ENCODE data around the gene PKNOX2.

Gene PKNOX2

DNA sequence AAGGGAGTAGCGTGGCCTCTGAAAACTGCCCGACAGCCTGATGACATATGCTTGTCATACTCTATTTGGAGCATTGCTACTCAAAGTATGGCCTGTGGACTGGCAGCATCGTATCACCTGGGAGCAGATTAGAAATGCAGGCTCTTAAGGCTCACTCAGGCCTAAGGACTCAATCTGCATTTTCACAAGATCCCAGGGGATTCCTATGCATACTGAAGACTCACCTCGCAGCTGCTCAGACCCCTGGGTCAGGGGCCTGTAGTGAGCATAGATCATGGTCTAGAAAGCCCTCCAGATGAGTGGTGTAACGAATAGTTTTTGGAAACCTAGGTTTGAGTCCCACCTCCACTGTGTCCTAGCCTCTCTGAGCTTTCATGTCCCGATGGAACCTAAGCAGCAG is 205.3 kb downstream of the PKNOX2 start:
- Histone ChIP-seq H3K27ac (no peak overlapping the region), H3K27me3 (ENCODE audit: insufficient read depth, low read depth) (no peaks in the 10 kb centered on the region), H2AFZ (ENCODE audit: low read depth) (no peak overlapping the region), H3K4me3 (IDR thresholded peaks at IDR 0.05; ENCODE audit: insufficient read depth, low read depth, low read length) (no peak overlapping the region), H3K4me2 (no peak overlapping the region), H4K20me1 (ENCODE audit: insufficient read depth) (no peaks in the 10 kb centered on the region), H3K79me2 (ENCODE audit: insufficient read depth, low read depth) (no peaks in the 10 kb centered on the region), H3K36me3 (ENCODE audit: insufficient read depth) (no peaks in the 10 kb centered on the region), H3K4me1 (ENCODE audit: low read depth, poor library complexity, severe bottlenecking) (no peaks in the 10 kb centered on the region), H3K9ac (no peak overlapping the region)
- TF ChIP-seq, protein P1, sequence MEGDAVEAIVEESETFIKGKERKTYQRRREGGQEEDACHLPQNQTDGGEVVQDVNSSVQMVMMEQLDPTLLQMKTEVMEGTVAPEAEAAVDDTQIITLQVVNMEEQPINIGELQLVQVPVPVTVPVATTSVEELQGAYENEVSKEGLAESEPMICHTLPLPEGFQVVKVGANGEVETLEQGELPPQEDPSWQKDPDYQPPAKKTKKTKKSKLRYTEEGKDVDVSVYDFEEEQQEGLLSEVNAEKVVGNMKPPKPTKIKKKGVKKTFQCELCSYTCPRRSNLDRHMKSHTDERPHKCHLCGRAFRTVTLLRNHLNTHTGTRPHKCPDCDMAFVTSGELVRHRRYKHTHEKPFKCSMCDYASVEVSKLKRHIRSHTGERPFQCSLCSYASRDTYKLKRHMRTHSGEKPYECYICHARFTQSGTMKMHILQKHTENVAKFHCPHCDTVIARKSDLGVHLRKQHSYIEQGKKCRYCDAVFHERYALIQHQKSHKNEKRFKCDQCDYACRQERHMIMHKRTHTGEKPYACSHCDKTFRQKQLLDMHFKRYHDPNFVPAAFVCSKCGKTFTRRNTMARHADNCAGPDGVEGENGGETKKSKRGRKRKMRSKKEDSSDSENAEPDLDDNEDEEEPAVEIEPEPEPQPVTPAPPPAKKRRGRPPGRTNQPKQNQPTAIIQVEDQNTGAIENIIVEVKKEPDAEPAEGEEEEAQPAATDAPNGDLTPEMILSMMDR (conservative IDR thresholded peaks at IDR 0.05; ENCODE audit: low read depth, low read length): no peak

DNA sequence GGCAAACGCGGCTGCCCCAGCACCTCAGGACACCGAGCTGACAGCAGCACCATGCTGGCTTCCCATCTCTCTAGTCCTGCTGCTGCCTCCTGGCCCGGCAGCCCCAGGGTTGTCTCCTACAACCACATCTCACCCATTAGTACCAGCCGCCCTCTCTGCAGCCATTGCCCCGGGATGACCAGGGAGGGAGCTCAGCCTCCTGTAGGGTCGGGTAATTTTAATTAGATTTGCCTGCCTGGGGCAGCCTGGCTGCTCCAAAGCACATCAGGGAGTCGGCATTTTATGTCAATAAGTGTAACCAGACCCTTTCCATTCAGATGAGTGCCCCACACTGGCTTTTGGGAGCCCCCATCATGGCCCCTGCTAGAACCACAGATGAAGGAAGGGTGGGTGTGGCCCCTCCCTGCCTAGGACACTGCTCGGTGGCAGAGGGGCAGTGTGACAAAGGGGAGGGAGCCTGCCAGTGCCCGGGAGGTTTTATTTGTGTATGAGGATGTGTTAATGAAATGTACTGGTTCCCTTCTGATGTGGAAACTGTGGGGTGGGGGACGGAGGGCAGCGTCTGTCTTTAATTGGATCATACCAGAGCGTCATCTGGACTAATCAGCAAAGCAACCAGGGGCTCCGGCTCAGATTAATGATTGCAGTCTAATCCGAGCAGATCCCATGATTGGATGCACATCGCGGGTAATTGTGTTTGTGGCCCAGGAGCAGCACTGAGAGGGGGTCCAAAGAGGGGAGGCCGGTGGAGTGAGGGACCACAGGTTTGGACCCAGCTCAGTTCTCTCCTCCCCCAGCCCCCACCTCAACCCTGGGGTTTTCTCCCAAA is 206.2 kb downstream of the PKNOX2 start:
- Histone ChIP-seq H3K9ac (no peak overlapping the region), H3K4me1 (ENCODE audit: low read depth, poor library complexity, severe bottlenecking) (no peaks in the 10 kb centered on the region), H2AFZ (ENCODE audit: low read depth) (no peak overlapping the region), H3K27me3 (ENCODE audit: insufficient read depth, low read depth) (no peaks in the 10 kb centered on the region), H3K79me2 (ENCODE audit: insufficient read depth, low read depth) (no peaks in the 10 kb centered on the region), H4K20me1 (ENCODE audit: insufficient read depth) (no peaks in the 10 kb centered on the region), H3K4me3 (IDR thresholded peaks at IDR 0.05; ENCODE audit: insufficient read depth, low read depth, low read length) (no peak overlapping the region), H3K4me2 (no peak overlapping the region), H3K27ac (no peak overlapping the region), H3K36me3 (ENCODE audit: insufficient read depth) (no peaks in the 10 kb centered on the region)
- TF ChIP-seq, protein P1 (conservative IDR thresholded peaks at IDR 0.05; ENCODE audit: low read depth, low read length): no peak

DNA sequence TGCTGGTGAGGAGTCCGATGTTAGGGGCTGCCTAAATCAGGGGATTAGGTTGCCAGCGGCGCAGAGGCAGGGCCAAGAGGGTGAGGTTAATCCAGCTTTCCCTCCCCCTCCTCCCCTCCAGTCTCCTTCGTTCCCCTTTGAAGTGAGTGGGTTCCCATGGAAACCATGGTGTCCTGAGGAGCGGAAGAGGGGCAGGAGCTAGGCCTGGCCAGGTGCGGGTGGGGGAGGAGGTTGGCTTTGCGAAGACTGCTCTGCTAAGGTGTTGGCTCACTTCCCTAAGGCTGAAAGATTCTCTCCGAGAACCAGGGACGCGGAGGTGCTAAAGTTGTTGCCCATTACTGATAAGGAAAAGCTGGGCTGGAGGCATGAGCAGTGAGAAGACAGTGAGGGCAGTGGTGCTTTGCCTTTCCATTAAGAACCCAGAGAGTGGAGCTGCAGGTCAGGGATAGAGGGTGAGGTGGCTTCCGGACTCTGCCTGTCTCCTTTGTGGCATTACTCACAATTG is 206.9 kb downstream of the PKNOX2 start:
- H3K4me3 ChIP-seq (IDR thresholded peaks at IDR 0.05; ENCODE audit: insufficient read depth, low read depth, low read length): no peak overlapping the region
- H3K27ac ChIP-seq: no peak overlapping the region

GRCh38 chr11:125372088-125372487 is 207.5 kb downstream of the PKNOX2 start:
- Histone ChIP-seq H3K27me3 (ENCODE audit: insufficient read depth, low read depth) (no peaks in the 10 kb centered on the region), H3K4me2 (no peak overlapping the region), H2AFZ (ENCODE audit: low read depth) (no peak overlapping the region), H4K20me1 (ENCODE audit: insufficient read depth) (no peaks in the 10 kb centered on the region), H3K4me1 (ENCODE audit: low read depth, poor library complexity, severe bottlenecking) (no peaks in the 10 kb centered on the region), H3K36me3 (ENCODE audit: insufficient read depth) (no peaks in the 10 kb centered on the region), H3K4me3 (IDR thresholded peaks at IDR 0.05; ENCODE audit: insufficient read depth, low read depth, low read length) (no peak overlapping the region), H3K9ac (no peak overlapping the region), H3K27ac (no peak overlapping the region), H3K79me2 (ENCODE audit: insufficient read depth, low read depth) (no peaks in the 10 kb centered on the region)
- TF ChIP-seq, protein P1 (conservative IDR thresholded peaks at IDR 0.05; ENCODE audit: low read depth, low read length): no peak

More for the DNA sequence above, 206.9 kb downstream of the PKNOX2 start:
- Histone ChIP-seq H3K36me3 (ENCODE audit: insufficient read depth) (no peaks in the 10 kb centered on the region), H2AFZ (ENCODE audit: low read depth) (no peak overlapping the region), H3K4me1 (ENCODE audit: low read depth, poor library complexity, severe bottlenecking) (no peaks in the 10 kb centered on the region), H4K20me1 (ENCODE audit: insufficient read depth) (no peaks in the 10 kb centered on the region), H3K79me2 (ENCODE audit: insufficient read depth, low read depth) (no peaks in the 10 kb centered on the region), H3K4me2 (no peak overlapping the region), H3K9ac (no peak overlapping the region), H3K27me3 (ENCODE audit: insufficient read depth, low read depth) (no peaks in the 10 kb centered on the region)
- TF ChIP-seq, protein P1 (conservative IDR thresholded peaks at IDR 0.05; ENCODE audit: low read depth, low read length): no peak
